ENCODE results near the gene CIT.

CIT gene

DNA sequence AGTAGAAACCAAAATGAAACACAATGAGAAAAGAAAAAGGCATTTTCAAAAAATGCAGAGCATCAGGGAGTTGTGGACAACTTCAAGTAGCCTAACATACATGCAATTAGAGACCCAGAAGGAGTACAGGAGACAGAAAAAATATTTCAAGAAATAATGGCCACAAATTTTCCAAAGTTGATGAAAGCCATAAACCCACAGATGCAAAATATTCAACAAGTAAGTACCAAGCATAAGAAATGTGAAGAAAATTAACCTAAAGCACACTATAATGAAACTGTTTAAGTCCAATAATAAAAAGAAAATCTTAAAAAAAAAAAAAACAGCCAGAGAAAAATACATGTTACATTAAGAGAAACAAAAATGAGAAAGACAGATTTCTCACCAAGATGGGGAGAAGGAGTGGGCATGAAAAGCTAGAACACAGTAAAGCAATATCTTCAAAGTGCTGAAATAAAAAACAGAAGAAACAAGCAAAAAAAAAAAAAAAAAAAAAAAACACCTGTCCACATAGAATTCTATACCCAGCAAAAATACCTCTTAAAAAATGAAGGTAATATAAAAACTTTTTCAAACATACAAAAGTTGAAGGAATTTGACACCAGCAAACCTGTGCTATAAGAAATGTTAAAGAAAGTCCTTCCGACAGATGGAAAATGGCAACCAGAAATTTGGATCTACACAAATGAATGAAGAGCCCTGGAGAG is 132.1 kb downstream of the CIT start:
- H3K27ac ChIP-seq = no peak overlapping the region
- TF ChIP-seq ZFX (IDR thresholded peaks at IDR 0.05; ENCODE audit: borderline replicate concordance) = no peak
- TF ChIP-seq, protein P1, sequence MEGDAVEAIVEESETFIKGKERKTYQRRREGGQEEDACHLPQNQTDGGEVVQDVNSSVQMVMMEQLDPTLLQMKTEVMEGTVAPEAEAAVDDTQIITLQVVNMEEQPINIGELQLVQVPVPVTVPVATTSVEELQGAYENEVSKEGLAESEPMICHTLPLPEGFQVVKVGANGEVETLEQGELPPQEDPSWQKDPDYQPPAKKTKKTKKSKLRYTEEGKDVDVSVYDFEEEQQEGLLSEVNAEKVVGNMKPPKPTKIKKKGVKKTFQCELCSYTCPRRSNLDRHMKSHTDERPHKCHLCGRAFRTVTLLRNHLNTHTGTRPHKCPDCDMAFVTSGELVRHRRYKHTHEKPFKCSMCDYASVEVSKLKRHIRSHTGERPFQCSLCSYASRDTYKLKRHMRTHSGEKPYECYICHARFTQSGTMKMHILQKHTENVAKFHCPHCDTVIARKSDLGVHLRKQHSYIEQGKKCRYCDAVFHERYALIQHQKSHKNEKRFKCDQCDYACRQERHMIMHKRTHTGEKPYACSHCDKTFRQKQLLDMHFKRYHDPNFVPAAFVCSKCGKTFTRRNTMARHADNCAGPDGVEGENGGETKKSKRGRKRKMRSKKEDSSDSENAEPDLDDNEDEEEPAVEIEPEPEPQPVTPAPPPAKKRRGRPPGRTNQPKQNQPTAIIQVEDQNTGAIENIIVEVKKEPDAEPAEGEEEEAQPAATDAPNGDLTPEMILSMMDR (IDR thresholded peaks at IDR 0.05) = no peak

- H3K27ac ChIP-seq = no peak overlapping the region
- TF ChIP-seq, protein P1 (IDR thresholded peaks at IDR 0.05) = no peak
These were observed 134.4 kb downstream of the CIT start for GRCh38 chr12:119742700-119743099.

GRCh38 chr12:119740830-119741229 is 136.3 kb downstream of the CIT start:
- H3K27ac ChIP-seq = no peak overlapping the region
- TF ChIP-seq, protein P1 (IDR thresholded peaks at IDR 0.05) = no peak
- no peak for TF ChIP-seq ZFX (IDR thresholded peaks at IDR 0.05; ENCODE audit: borderline replicate concordance)

- H3K27ac ChIP-seq = no peak overlapping the region
- TF ChIP-seq, protein P1 (IDR thresholded peaks at IDR 0.05) = no peak
- TF ChIP-seq ZFX (IDR thresholded peaks at IDR 0.05; ENCODE audit: borderline replicate concordance) = no peak
These were observed 142.0 kb downstream of the CIT start for GRCh38 chr12:119735079-119735478.

DNA sequence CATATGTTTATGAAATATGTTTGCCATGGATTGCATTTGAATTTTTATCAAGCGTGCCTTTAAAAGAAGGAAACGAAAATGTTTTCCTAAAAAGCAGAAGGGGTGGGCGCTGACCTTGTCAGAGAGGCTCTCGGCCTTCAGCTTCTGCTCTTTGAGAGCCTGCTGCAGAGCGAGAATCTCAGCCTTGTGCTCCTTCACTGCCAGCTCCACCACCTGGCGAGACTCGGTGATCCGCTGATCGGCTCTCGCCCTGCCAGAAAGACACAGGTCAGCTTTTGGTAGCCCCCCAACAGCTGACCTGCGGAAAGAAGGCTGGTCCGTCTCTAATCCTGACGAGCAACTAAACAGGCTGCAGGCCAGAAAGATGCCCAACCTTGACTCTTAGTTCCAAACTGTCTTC is 146.7 kb downstream of the CIT start:
- no peak overlapping the region for H3K27ac ChIP-seq

DNA sequence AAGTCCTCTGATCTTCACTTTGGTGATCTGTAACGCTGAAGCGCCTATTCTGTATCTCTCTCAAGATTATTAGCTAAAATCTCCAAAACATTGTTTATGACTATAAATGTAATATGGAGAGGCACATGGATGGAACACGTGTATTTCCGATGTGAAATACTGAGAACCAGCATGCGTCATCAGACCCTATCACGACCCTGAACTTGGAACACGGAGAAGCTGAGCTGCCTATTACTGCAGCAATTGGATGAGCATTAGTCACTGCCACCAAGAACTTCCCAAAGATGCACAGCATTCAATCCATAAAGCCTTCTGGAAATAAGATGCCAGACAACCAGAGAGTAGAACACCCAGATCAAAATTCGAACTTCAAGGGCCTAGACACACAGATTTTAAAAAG is 147.2 kb downstream of the CIT start:
- no peak overlapping the region for H3K27ac ChIP-seq
- TF ChIP-seq, protein P1 (IDR thresholded peaks at IDR 0.05) = no peak

More for the DNA sequence above, 146.7 kb downstream of the CIT start:
- no peak for TF ChIP-seq ZFX (IDR thresholded peaks at IDR 0.05; ENCODE audit: borderline replicate concordance)
- TF ChIP-seq, protein P1 (IDR thresholded peaks at IDR 0.05) = no peak

DNA sequence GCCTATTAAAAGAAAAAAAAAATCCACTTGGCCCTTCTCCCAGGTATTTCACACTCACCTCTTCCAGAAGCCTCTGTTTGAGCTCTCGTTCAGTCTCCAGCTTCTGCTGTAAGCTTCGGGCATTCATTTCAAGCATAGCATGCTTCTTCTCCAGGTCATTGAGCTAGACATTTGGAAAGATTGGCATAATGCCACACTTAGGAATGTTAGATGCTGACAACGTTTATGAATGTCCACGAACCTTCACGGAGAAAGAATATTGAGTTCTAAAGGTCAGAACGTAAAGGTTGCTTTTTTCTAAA is 148.7 kb downstream of the CIT start:
- TF ChIP-seq, protein P1 (IDR thresholded peaks at IDR 0.05) = no peak
- no peak for TF ChIP-seq ZFX (IDR thresholded peaks at IDR 0.05; ENCODE audit: borderline replicate concordance)
- no peak overlapping the region for H3K27ac ChIP-seq

Data from 22Rv1 (cell line).